ENCODE results near the gene CHRNE. TPM values are rescaled to one million over a fixed set of nuclear protein-coding genes. Genes with fewer than 3 reads are reported as not detected.

Gene CHRNE
- total and polyA plus RNA-seq, 2 of the 13 experiments (the other 11 are each of a cell fraction or from before 2014, with no cell fraction given) = 0.53 to 0.59 TPM

DNA sequence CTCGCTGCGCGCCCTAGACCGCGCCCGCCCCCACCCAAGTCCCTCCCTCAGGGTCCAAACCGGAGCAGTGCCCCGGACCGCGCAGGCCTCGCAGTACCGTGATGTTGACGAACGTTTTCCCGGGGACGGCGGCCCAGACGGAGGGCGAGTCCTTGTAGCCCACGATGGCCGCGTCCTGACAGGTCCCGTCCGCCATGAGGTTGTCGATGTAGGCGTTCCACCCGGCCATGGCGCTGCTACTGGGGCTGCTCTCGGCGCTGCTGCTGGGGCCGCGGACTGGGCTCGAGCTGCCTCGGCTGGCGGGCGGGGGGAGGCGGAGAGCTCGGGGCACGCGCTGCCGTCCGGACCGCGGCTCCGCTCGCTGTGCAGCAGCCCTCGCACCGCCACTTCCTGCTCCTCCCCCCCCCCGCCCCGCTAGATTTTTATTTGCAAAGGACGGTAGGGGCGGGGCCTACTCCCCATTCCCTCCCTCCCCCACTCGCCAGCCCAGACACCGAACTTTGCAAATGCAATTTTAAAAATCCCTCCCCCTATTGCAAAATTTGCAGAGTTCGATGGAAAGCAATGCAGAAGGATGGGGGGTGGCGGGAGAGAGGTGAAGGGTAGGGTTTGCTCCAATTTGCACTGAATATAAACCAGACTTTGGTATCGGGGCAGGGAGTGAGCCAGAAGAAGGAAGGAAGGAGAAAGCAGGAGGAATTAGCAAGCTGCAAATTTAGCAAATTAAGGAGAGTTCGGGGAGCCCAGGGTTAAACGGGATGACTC is 45.5 kb upstream of the CHRNE start, which contains the start of gene PFN1 (continued):
- TF ChIP-seq MYC (CRISPR knock-in tag; IDR thresholded peaks at IDR 0.05; ENCODE audit: borderline replicate concordance) (peak; percentile 57; the same call in 1 of the 2 replicates), ZNF564 (CRISPR knock-in tag; IDR thresholded peaks at IDR 0.05) (0 out of 2 replicates have a peak, but pooled peaks have one; percentile 43), FOXO1 (CRISPR knock-in tag; IDR thresholded peaks at IDR 0.05) (peak; percentile 43; the same call in 1 of the 2 replicates), ATF7-NPFF (CRISPR knock-in tag; IDR thresholded peaks at IDR 0.05; ENCODE audit: low read depth) (no peak), IKZF1 (IDR thresholded peaks at IDR 0.05) (no peak), ZSCAN25 (CRISPR knock-in tag; IDR thresholded peaks at IDR 0.05) (no peak; the same call in 1 of the 2 replicates), ZNF136 (CRISPR knock-in tag; IDR thresholded peaks at IDR 0.05; ENCODE audit: low read depth) (0 out of 2 replicates have a peak, but pooled peaks have one; percentile 39), CEBPG (CRISPR knock-in tag; IDR thresholded peaks at IDR 0.05) (peak; percentile 76), CENPT (CRISPR knock-in tag; IDR thresholded peaks at IDR 0.05; ENCODE audit: low read depth) (no peak), ZFP90 (CRISPR knock-in tag; IDR thresholded peaks at IDR 0.05; ENCODE audit: borderline replicate concordance) (peak; percentile 22; the same call in 1 of the 2 replicates), FOXC1 (CRISPR knock-in tag; IDR thresholded peaks at IDR 0.05; ENCODE audit: borderline replicate concordance) (no peak), CBX2 (IDR thresholded peaks at IDR 0.05; ENCODE audit: low read depth, low read length) (no peak), CBX2 (CRISPR knock-in tag; IDR thresholded peaks at IDR 0.05; ENCODE audit: low read depth) (no peak), GATAD1 (CRISPR knock-in tag; IDR thresholded peaks at IDR 0.05) (no peak), ZNF816 (CRISPR knock-in tag; IDR thresholded peaks at IDR 0.05; ENCODE audit: borderline replicate concordance) (peak; percentile 51; the same call in 1 of the 2 replicates), SIN3B (IDR thresholded peaks at IDR 0.05; ENCODE audit: low read length) (no peak), RFXANK (CRISPR knock-in tag; IDR thresholded peaks at IDR 0.05) (no peak), KAT8 (CRISPR knock-in tag; IDR thresholded peaks at IDR 0.05) (no peak; the same call in 1 of the 2 replicates), ZSCAN31 (CRISPR knock-in tag; IDR thresholded peaks at IDR 0.05; ENCODE audit: low read depth) (0 out of 2 replicates have a peak, but pooled peaks have one; percentile 58)
- TF ChIP-seq, protein P1, sequence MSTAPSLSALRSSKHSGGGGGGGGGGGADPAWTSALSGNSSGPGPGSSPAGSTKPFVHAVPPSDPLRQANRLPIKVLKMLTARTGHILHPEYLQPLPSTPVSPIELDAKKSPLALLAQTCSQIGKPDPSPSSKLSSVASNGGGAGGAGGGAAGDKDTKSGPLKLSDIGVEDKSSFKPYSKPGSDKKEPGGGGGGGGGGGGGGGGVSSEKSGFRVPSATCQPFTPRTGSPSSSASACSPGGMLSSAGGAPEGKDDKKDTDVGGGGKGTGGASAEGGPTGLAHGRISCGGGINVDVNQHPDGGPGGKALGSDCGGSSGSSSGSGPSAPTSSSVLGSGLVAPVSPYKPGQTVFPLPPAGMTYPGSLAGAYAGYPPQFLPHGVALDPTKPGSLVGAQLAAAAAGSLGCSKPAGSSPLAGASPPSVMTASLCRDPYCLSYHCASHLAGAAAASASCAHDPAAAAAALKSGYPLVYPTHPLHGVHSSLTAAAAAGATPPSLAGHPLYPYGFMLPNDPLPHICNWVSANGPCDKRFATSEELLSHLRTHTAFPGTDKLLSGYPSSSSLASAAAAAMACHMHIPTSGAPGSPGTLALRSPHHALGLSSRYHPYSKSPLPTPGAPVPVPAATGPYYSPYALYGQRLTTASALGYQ (CRISPR knock-in tag; IDR thresholded peaks at IDR 0.05) = 0 out of 2 replicates have a peak, but pooled peaks have one; percentile 17
- TF ChIP-seq, protein P2, sequence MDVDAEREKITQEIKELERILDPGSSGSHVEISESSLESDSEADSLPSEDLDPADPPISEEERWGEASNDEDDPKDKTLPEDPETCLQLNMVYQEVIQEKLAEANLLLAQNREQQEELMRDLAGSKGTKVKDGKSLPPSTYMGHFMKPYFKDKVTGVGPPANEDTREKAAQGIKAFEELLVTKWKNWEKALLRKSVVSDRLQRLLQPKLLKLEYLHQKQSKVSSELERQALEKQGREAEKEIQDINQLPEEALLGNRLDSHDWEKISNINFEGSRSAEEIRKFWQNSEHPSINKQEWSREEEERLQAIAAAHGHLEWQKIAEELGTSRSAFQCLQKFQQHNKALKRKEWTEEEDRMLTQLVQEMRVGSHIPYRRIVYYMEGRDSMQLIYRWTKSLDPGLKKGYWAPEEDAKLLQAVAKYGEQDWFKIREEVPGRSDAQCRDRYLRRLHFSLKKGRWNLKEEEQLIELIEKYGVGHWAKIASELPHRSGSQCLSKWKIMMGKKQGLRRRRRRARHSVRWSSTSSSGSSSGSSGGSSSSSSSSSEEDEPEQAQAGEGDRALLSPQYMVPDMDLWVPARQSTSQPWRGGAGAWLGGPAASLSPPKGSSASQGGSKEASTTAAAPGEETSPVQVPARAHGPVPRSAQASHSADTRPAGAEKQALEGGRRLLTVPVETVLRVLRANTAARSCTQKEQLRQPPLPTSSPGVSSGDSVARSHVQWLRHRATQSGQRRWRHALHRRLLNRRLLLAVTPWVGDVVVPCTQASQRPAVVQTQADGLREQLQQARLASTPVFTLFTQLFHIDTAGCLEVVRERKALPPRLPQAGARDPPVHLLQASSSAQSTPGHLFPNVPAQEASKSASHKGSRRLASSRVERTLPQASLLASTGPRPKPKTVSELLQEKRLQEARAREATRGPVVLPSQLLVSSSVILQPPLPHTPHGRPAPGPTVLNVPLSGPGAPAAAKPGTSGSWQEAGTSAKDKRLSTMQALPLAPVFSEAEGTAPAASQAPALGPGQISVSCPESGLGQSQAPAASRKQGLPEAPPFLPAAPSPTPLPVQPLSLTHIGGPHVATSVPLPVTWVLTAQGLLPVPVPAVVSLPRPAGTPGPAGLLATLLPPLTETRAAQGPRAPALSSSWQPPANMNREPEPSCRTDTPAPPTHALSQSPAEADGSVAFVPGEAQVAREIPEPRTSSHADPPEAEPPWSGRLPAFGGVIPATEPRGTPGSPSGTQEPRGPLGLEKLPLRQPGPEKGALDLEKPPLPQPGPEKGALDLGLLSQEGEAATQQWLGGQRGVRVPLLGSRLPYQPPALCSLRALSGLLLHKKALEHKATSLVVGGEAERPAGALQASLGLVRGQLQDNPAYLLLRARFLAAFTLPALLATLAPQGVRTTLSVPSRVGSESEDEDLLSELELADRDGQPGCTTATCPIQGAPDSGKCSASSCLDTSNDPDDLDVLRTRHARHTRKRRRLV (CRISPR knock-in tag; IDR thresholded peaks at IDR 0.05) = peak; percentile 77
- TF ChIP-seq, protein P3, sequence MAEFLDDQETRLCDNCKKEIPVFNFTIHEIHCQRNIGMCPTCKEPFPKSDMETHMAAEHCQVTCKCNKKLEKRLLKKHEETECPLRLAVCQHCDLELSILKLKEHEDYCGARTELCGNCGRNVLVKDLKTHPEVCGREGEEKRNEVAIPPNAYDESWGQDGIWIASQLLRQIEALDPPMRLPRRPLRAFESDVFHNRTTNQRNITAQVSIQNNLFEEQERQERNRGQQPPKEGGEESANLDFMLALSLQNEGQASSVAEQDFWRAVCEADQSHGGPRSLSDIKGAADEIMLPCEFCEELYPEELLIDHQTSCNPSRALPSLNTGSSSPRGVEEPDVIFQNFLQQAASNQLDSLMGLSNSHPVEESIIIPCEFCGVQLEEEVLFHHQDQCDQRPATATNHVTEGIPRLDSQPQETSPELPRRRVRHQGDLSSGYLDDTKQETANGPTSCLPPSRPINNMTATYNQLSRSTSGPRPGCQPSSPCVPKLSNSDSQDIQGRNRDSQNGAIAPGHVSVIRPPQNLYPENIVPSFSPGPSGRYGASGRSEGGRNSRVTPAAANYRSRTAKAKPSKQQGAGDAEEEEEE (CRISPR knock-in tag; IDR thresholded peaks at IDR 0.05; ENCODE audit: borderline replicate concordance) = no peak
